GM18502 (cell line): Measurements from ENCODE around the gene RGR.

Experiments used
- ATAC-seq: cut with Tn5 transposase; IDR thresholded peaks from one replicate; pipeline ENCODE4 v1.9.1; 2021; ENCODE audit warnings: mild to moderate bottlenecking; ENCODE audit not compliant: unreplicated experiment, poor library complexity

RGR gene

DNA sequence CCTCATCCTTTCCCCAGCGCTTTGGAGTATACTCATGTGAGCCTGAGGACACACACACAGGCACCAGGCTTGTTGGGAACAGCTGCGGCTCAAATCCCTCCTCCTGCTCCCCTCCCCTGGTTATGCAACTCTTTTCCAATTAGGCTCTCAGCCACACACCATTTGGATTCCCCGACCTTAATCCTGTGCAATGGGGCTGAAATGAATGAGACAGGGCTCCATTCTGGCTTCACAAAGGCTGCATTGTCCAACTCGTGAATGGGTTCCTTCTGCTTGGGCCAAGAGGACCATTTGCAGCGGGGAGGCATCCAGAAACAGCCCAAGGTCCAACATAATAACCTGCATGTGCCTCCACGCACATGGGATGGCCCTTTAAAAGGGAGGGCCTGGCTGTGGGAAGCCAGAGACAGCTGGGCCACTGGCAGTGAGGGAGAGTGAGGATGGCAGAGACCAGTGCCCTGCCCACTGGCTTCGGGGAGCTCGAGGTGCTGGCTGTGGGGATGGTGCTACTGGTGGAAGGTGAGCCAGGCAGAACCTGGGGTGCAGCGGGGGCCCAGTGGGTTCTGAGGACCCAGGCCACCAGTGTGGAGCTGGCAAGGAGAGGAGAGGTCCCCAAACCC, at the start of gene RGR:
TSS of gene RGR (plus strand) at position 403 of the 620 bp plus-strand sequence. CDS start at position 441, 38 bp downstream.
- ATAC-seq = no peak

- no peak for ATAC-seq
Observed at GRCh38 chr10:84196083-84196482, 48.8 kb upstream of the RGR start.

DNA sequence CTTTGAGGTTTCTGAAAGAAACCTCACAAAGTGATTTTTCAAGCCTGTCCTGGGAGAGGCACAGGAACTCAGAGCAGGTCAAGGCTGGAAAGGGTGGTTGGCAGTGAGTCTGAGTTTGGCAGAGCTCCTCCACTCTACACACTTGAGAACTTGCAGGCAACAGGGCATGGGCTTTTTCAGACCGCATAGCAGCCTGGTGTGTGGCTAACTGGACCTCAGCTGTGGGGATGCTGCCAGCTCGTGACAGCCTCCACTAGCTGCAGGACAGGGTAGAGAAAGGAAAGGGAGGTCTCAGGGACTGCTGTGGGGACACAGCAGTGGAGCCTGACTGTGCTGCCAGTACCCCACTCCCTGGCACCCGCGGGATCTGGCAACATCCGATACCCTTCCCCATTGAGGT, 47.9 kb upstream of the RGR start:
- no peak for ATAC-seq

DNA sequence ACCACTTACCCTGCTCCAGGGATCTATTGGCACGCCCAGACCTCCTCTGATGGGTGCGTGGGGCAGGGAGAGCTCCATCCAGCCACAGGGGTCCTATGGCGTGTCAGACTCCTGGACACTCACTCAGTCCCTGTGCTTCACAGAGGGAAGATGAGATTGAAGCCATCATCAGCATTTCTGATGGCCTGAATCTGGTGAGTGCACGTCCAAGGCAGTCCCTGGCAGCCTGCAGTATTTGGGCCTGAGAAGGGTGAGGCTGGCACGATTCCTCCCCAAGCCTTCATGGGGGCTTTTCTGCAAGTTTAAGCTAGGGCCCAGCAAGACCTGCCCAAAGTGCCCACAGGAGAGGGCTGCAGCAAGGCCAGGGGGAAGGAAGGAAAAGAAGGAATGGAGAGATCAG, 47.2 kb upstream of the RGR start:
- no peak for ATAC-seq

- no peak for ATAC-seq
Observed at GRCh38 chr10:84198206-84198915, 46.5 kb upstream of the RGR start.

- no peak for ATAC-seq
Observed at GRCh38 chr10:84200537-84201243, 44.2 kb upstream of the RGR start.

DNA sequence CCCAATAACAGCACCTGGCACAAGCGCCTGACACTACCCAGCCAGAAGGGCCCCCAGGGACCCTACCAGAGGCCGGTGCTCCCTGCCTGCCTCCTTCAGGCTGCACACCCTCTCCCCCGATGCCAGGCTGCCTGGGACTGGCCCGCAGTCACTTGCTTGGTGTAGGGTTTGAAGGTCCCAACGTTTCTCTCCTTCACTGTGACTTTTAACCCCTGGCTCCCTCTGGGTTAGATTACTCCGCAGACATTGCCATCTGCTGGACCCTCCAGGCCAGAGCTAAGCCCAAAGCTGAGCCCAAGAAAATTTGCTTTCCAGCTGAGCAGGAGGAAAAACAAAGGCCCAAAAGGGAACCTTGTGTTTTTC, 43.6 kb upstream of the RGR start:
- no peak for ATAC-seq

DNA sequence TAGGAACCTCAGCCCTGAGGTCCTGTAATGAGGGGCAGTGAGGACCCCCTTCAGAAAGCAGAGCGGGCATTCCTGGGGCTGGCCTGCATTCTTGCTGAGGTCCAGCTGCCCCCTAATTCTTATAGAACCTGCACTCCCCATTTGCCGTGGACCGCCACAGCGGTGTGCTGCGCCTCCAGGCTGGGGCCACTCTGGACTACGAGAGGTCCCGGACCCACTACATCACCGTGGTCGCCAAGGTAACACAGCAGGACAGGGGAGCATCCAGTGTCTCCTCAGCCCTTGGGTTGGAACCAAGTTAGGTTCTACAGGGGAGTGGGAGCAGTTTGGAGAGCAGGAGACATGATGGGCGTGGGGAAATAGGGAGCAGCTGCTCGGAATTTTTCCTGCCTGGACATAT, 43.2 kb upstream of the RGR start:
- ATAC-seq = no peak

GRCh38 chr10:84202349-84202748, 42.5 kb upstream of the RGR start:
- ATAC-seq = no peak

DNA sequence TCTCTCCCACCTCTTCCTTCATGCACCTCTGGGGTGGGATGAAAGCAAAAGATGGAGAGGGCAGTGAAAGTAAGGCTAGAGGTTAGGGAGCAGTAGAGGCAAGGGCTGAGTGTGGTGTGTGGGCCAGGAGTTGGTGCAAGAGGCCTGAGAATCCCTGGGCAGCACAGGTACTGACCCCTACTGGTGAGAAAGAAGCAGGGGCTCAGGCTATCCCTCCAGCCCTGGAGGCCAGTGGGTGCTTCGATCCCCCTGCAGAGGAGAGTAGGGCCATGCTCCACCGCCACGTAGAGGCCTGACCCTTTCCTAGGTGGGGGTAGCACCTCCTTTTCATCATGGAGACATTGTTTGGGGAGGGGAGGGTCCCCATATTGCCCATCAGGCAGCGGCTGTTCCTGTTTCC, 40.7 kb upstream of the RGR start:
- peak; percentile 67 for ATAC-seq

GRCh38 chr10:84204610-84205009, 40.2 kb upstream of the RGR start:
- ATAC-seq = no peak

GRCh38 chr10:84205049-84205852, 39.6 kb upstream of the RGR start:
- ATAC-seq = peak; percentile 85

DNA sequence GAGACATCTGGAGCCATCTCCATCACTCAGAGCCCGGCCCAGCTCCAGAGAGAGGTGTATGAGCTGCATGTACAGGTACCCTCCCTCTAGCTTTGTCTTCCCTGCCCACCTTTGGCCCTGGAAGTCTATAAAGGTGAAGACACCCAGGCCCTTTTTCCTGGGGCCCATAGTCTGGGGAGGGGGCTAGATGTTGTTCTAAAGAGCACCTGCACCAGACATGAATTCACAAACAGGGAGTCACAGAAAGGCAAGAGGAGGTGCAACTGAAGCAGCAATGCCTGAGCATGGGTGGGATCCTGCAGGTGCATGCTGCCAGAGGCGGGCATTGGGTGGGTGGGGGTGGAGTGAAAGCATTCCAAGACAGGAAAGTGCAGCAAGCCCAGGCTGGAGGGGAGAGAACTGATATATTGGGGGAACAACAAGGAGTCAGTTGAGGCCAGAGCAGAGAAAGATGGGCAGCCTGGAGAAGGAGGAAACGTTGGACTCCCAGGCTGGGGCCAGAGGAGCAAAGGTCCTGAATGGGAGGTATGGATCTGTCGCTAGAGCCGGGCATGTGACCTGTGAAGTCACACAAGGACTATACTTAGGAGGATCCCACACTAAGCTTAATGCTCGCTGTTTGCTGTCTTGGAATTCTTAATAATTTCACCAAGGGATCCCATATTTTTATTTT, 38.9 kb upstream of the RGR start:
- no peak for ATAC-seq

DNA sequence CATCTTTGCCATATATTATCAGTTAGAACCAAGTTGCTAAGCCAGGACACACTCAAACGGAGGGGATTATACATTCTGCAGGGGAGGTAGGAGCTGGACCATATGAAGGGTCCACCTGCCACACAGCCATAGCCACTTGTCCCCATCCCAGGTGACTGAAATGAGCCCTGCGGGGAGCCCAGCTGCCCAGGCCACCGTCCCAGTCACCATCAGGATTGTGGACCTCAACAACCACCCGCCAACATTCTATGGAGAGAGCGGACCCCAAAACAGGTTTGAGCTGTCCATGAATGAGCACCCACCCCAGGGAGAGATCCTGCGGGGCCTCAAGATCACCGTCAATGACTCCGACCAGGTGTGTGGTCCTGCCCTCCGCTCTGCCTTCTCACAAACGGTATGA, 36.8 kb upstream of the RGR start:
- no peak for ATAC-seq

DNA sequence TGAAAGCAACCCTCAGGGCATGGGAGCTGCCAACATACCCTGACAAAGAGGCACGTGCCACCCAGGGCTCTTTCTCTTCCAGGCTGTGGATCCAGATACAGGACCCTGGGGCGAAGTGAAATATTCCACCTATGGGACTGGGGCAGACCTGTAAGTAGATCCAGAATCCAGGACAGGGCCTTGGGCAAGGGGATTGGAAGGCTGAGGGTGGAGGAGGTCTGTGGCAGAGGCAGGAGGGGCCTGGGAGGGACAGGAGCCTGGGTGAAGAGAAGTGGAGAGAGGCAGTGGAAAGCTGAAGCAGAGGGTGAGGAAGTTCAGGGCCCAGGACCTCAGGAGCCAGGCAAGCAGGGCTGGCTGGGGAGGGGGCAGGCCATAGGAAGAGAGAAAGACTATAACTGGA, 33.3 kb upstream of the RGR start:
- no peak for ATAC-seq

DNA sequence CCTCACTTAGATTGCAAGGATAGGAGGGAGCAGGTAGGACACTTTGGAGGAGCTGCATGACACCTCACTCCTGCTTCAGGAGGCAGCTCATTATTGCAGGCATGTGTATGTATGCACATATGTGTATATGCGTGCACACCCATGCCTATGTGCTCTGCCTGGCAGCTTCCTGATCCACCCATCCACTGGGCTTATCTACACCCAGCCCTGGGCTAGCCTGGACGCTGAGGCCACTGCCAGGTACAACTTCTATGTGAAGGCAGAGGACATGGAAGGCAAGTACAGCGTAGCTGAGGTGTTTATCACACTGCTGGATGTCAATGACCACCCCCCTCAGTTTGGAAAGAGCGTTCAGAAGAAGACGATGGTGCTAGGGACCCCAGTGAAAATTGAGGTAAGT, 32.8 kb upstream of the RGR start:
- no peak for ATAC-seq

- ATAC-seq = no peak
Observed at GRCh38 chr10:84213076-84213475, 31.8 kb upstream of the RGR start.

DNA sequence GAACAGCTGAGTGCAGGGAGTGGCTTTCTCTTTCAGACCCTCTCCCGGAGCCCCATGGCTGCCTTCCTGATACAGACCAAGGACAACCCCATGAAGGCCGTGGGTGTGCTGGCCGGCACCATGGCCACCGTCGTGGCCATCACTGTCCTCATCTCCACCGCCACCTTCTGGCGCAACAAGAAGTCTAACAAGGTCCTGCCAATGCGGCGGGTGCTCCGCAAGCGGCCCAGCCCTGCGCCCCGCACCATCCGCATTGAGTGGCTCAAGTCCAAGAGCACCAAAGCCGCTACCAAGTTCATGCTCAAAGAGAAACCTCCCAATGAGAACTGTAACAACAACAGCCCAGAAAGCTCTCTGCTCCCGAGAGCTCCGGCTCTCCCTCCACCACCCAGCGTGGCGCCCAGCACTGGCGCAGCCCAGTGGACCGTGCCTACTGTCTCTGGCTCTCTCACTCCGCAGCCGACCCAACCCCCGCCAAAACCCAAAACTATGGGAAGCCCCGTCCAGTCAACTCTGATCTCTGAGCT, 30.7 kb upstream of the RGR start:
- ATAC-seq = peak; percentile 49

GRCh38 chr10:84214612-84215235, 30.1 kb upstream of the RGR start:
- peak; percentile 92 for ATAC-seq

DNA sequence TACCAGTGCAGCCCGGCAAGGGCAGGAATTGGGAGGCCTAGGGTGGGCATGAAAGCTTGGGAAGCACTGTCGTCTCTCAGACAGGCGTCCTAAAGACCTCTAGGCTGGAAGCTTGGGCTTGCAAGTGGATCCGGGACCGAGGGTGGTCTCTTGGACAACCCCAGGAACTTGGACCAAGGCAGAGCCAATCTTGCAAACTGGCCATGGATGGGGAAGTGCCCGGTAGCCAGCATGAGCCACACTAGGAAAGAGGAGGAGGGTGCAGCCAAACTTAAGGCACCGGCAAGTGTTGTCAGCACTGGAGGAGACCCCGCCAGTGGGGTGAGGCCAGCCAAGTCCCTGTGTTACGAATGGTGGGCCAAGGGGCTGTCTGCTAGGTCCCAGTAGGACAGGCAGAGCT, 28.0 kb upstream of the RGR start:
- no peak for ATAC-seq
